HG03439 (cell line): ENCODE data around the gene STK39.
A peak's percentile ranks its signal among the peaks of the same experiment; 100 is the strongest.

Source experiments
- ATAC-seq: cut with Tn5 transposase; IDR thresholded peaks from one replicate; pipeline ENCODE4 v1.9.1; 2021; ENCODE audit warnings: mild to moderate bottlenecking, moderate library complexity; ENCODE audit not compliant: unreplicated experiment

The STK39 gene

DNA sequence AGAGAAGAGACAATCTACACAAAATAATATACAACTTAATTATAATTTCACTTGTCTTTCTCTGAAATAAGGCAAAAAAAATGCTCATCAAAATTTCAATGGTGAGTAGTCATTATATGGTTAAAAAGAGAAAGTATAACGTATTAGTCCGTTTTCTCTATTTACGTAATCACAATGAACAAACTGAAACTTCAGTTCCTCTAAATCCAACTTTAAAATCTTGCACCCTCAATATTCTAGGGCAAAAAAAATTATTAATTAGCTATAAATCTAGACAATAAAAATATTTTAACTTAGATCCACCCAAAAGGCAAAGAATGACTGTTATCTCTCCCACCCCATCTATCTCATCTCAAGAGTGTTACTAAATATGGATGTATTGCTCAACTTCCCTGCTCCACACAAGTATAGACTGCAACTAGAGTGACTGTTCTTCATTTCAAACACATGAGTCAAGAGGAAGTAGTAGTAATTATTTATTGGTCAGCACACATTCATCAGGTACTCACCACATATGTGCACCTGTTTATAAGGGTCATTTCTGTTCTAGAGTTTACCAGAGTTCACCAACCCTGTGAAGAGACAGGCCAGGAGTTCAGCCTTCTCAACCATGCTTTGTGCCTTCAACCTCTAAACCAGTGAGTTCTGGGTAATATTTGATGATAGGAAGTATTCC lies 36.4 kb downstream of the STK39 start:
- ATAC-seq = peak; percentile 47

DNA sequence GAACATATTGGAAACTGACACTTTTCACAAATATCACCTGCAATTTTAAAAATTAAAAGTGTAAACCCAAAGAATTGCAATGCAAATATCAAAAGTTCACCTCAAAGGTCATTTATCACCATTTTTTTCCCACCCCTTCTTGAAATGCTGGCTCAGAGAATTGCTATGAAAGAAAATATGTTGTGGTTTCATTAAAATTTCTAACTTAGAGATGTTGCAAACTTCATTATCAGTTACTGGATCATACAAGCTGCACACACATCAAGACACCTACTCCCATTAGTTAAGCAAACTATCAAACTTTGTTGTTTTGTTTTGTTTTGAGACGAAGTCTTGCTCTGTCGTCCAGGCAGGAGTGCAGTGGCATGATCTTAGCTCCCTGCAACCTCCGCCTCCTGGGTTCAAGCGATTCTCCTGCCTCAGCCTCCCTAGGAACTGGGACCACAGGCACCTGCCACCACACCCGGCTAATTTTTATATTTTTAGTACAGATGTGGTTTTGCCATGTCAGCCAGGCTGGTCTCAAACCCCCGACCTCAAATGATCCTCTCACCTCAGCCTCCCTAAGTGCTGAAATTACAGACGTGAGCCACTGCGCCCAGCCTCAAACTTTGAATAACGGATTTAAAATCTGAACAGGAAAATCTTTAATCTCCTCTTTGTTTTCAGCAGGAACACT lies 37.0 kb downstream of the STK39 start:
- no peak for ATAC-seq

DNA sequence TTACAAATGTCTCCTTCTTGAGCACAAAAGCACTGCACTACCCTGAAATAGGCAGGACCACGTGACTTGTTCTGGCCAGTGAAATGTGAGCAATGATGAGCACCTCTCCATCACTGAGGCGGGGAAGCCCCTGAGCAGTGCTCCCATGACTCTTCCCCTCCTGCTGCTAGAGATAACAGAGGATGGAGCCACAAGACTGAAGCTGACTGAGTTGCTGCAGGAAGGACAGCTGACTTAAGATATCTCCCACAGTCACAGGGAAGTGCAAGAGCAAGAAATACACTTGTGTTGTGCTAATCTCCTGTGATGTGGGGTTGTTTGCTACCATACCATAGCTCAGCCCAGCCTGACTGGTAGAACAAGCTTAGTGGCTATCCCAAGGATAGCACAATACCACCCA lies 38.7 kb downstream of the STK39 start:
- ATAC-seq = no peak

DNA sequence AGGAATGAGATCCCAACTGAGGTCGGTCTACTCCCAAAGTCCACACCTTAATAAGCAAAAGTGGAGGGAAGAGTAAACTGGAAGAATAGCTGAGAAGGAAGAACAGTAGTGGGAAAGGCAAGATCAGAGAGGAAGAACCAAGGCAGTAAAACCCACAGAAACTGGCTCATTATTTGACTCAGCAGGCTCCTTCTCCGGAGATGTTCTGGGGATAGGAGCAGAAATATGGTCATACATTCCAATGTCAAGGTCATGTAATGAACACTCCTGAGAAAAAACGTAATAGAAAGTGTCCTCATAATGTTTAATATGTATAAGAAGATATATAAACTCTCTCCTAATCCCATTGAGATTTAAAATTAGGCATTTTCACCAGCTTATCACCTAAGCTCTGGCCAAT lies 39.5 kb downstream of the STK39 start:
- ATAC-seq = no peak

DNA sequence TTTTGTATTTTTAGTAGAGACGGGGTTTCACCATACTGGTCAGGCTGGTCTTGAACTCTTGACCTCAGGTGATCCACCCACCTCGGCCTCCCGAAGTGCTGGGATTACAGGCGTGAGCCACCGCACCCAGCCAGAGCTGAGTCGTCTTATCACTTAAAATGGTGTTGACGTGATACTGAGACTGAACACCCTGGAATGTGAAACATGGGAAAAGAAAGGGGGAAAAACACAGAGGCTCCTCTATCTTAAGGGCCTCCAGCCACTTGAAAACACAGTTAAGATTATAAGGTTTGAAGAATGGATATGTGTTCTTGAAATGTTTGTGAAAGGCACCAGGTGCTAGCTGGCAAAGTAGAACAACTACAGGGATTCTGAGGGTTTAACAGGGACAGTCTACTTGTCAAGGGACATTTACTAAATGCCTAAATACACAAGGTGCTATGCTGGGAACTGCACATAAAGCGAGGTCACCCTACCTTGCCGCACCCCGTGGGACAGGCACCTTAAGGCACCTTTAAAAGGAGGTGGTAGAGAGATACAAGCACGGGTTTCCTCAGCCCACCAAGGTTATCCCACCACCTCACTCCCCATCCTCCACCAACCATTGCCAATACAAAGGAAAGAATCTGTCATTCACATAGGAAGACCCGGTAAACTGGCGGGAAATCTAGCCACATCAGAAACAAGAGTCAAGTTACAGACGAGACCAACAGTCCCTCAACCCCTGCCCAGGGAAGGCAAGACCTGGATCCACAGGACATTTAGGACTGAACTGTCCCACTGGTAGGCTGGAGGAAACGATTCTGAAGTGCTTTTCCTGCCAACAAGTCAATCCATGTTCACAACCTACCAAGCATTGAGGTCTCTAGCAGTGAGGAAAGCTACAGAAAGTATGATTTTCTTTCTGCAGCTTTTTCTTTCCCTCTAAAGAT lies 43.4 kb downstream of the STK39 start:
- no peak for ATAC-seq

DNA sequence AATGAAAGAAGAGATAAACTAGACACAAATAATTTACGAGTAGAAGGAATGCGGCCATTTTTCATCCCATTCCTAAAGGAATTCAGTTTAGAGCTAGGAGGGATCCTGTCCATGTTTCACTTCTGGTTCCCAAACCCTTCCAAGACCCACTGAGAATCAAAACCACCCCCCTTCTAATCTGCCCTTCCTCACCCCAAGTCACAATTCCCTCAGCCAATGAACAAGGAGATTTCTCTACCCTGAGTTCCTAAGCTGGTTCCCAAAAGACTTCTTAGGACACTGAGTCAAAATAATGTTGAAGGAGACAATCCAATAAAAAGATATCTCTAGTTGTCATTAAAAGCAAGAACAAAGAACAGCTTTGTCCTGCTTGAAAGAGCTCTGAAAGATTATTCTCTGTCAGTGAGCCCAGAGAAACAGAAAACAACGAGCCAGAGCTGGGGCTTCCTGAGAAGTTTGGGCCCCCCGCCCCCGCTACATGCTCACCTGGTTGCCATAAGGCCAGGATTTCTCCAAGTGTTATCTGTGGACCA lies 45.7 kb downstream of the STK39 start:
- ATAC-seq = no peak

DNA sequence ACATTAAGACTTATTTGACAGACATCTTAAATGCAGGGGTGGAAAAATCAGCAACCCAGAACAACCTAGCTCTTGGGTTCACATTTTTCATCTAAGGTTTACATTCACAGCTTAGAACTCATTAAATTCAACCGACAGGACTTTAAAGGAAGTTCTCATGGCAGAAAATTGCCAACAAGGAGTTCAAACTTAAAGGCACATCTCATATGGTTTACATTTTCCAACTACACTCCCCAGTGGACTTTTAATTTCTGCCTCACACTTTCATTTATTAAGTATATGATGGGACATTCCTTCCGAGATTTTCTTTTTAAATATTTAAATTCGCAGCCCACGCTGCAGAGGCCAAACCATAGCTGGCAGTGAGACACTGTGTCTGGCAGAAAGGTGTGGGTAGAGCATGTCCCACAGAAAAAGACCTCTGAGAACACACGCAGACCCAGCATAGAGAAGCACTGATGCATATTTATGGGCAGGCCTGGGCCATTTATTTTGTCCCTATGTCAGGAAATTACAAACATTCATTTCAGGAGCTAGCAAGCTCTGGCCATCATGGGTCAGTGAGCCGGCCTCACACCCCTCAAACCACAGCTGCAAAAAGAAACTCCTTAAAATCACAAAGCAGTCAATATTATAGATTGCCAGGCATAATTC lies 46.3 kb downstream of the STK39 start:
- no peak for ATAC-seq

DNA sequence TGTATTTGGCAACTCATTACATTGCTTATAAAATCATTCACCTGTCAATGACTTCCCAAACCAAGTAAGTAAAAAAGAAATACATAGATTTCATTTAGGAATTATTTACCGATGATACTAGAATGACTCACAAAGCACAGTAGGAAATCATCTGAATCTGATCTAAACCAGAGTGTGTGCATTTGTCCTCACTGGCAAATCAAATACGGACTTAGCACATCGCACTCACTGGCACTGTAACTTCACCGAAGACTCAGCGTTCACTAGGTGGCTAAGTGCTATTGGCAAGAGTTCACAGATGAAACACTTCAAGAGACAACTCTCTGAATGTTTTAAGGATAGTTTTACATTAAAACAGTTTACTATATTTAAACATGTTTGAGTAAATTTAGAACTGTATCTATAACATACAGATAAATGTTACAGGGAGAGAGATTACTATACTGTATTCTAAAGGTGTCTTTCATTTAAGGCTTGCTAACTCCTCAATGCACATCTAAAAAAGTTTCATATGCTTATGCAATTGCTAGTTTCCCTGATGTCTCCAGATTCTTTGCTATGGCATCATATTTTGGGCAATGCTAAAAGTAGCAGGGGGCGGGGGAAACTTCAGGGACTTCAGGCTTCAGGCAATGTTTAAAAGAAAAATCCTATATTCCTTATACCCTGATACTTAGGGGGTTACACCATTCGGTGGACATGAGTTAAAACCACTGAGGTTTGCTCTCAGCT lies 48.8 kb downstream of the STK39 start:
- no peak for ATAC-seq

DNA sequence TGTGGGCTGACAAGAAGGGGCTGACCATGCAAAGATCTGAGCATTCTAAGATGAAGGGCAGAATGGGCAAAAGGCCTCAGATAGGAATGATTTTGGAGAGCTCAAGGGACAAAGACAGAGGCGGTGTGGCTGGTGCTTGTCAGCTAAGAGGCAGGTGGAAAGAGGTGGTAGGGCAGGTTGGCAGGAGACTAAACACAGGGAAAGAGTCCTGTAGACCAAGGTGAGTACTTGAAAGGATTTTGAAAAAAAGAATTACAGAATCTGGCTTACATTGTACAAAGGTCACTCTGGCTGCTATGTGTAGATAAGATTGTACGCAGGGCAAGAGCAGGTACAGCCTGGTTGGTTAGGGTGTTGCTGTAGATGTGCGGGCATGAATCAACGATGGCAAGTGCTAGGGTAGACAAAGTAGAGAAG lies 50.6 kb downstream of the STK39 start:
- no peak for ATAC-seq

DNA sequence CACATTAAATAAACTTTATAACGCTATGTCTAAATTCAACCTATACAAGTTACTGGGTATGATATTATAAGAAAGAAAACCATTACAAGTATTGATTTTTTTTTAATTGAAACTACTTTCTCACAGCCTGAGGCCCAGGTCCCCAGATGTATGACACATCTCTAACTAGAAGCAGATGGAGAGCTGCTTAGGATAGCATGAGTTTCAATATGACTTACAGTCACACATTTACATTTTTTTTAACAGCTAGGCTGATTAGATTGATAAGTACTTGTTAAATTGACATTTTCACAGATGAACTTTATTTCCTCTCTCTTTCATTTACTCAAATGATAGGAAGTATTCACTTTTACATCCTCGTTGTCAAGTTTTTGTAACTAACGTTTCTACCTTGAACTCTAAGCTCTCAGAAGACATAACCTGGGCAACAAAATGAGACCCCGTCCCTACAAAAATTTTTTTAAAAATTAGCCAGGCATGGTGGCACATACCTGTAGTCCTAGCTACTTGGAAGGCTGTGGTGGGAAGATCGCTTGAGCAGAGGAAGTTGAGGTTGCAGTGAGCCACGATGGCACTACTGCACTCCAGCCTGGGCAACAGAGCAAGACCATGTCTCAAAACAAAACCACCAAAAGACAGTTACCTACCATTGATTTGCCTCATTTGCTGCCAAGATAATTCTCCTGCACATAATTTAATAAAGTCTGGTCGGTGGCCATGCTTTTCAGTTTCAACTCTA lies 52.4 kb downstream of the STK39 start:
- peak; percentile 97 for ATAC-seq

DNA sequence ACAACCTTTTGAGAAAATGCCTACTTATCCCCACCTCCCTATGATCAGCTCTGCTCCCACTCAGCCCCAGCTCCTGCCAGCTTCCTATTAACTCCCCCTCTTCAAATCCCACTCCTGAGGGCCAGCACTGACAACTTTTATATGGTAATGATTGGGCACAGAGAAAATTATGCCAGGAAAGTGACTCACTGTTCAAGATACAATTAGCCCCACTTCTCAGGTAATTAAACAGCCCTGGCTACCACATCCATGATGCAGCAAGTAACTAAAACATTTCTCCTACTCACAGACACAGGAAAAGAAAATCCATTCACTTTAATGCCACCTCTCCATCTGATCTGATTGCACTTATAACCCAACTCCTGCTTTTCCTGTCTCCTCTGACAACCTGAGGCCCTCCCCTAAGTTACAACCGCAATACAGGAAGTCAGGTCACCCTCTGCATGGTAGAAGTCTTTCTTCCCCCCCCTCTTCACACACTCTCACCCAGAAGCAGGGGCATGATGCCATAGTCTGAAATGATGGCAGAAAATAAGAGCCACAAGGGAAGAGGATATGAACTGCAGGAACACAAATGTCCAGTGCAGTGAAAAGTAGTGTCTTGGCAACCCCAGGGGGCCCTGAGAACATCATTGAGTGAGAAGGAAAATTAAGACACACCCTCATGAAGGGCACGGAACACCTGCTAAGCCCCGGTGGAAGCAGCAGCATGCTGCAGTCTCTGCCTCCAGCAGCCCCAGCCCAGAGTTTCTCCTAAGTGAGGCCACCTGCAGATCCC lies 54.4 kb downstream of the STK39 start:
- ATAC-seq = no peak

DNA sequence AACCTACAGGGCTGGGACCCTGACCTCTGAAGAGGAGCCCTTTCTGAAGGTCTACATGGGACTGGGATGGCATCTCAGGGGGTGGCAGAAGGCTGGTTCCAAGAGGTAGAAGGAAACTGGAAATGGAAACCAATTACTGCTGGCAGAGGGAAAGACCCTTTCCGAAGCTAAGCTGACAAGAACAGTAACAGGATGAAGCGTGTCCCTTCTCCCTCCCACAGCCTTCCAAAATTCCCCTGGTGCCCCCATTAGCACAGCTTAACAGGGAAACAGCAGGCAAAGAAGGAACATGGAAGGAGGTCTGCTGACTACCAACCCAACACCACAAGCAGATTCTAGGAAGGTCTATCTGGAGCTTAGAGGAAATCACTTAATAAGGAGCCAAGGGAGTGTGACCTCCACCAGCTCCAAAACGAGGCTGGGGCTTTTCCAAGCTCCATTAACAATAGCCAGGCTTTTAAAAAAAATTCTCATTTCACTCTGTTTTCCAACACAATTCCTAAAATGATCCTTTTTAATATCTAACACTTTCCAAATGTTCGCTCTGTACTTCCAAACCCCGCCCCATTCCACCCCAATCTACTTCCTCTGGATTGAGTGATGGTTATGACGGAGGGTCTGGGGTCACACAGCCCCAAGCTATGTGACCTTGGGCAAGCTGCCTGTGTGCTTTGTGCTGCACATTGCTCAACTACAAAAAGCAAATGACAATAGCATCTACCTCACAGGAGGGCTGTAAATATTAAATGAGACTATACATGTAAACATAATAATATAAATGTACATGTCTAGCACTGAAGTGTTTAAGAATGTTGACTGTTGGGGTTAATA lies 55.2 kb downstream of the STK39 start:
- no peak for ATAC-seq

DNA sequence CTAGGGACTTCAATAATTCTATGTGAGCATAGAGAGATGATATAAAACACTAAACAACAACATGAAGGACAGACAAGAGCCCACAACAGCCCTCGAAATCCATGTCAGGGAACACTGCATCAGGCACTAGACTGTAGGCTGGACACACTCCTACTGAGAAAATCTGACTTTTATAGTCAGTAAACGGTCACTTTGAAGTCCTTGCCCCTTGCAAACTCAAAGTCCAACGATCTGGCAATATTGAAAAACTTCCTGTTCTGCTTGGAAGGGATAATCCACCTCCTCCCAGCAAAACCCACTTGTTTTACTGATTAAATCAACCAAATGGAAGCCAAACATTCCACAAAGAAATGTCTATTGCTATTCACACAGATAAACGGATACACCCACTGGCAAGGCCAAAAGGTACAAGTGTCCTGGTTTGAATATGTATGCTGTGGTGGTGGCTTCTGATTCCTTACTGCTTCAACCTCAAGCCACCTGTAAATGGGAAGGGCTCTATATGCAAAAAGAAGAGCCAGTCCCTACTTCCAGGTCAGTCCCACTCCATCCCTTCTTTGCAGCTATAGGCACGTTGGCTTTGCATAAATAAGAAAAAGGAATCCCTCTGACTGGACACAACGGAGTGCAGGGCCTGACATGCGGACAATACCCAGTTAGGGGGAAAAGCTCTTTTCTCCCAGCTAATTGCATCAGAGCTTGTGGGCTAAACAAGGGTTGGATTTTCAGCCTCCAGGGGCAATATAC lies 56.6 kb downstream of the STK39 start:
- no peak for ATAC-seq

DNA sequence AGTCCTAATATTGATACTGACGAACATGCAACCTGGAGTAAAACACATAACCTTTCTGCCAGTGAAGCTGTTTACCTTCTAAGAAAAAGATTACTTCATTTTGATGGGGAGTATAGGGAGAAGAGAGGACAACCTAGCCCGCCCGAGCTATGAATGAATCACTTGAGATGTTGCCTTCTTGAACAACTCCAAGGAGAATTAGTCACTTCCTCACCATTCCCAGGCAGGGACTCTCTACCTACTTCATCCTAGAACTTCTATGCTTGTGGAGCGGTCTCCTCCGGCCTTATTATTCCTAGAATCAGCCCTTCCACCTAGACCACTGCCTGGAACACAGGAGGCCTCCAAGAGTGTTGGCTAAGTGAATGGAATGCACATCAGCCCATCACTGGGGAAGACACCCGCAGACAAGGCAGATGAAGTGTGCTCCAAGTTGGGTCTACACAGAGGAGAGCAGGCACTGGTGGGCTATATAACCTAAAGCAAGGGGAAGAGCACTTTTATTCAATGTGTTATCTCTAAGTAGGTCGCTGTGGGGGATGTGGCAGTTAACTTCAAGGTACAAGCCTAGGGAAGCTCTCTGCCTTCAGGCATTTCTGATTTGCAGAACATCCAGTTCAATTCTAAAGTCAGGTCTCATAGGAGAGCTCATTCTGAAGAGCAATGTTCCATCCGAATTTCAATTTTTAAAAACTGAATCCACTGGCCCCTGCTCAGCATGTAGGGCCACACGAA lies 57.4 kb downstream of the STK39 start:
- ATAC-seq = no peak

DNA sequence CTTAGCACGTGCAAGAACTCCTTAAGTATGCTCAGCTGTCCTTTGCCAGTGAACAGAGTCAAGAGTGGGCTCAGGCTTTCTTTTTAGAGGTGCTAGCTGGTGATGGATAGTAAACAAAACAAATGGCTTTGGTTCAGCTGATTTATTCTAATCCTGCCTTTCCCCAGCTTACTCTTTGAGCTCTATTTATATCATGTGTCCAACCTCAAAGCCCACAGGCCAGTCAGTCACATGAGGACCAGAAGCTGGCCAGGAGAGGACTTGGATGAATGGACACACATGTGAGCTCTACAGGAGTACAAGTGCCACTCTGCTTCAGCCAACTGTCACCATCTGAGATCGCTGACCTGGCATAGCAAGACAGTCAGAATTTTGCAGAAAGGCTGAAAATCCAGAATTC lies 59.4 kb downstream of the STK39 start:
- ATAC-seq = no peak

DNA sequence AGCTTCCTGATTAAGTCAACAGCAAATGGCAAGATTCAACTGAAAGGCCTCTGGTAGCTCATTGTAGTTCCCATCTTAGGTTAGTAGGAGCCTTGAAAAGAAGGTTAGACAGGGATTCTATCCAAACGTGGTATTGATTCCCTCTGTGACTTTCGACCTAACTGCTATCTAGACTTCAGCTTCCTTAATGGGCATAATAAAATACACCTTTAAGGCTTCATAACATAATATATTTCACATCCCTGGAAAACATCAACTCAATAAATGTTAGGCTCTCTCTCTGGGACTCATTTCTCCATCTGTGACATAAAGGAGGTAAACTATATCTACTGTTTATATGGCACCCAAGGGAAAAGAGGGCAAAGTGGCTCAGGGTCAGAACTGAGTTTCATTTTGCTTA lies 60.9 kb downstream of the STK39 start:
- no peak for ATAC-seq
